GM21447 (cell line): ENCODE measurements around the gene FABP6.

Experiments
- ATAC-seq: cut with Tn5 transposase; IDR thresholded peaks from one replicate; pipeline ENCODE4 v1.9.1; 2021; ENCODE audit not compliant: unreplicated experiment

FABP6 gene

DNA sequence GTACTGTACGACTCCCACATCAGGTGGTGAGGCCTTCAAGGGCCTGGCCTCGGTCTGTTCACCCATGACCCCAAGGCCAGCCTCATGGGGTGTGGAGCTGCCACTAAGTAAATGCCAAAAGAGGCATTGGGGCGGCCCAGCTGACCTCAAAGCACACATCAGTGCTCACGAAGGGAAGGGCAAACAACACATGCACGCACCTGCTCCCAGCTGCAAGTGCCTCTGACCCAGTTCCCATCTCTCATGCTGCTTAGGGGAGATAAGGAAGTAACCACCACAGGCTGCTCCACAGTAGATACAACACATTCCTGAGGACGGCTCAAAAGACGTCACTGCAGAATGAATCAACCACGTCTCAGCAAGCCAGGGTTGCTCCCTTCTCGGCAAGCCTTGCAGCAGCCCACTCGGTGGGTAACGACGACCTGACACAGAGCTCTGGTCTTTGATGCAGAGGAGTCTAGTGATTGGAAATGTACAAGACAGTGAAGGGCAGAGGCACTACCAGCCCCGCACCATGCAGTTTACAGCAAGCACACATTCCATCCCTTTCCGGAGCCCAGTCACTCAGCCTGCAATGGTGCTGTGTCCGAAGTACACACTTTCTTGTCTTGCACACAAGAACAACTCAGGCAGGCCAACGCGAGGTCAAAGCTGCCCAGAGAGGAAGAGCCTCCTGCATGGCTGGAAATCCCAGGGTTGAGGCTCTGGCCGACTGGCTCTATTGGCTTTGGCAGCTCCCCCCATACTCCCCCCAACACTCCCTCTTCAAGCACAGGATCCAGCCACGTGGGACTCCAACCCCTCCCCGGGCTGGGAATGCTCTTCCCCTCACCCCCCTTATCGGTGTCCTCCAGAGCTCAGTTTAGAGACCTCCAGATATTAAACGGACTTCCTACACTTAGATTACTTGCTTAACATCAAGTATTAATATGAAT lies 31.8 kb downstream of the FABP6 start:
- peak; percentile 50 for ATAC-seq

DNA sequence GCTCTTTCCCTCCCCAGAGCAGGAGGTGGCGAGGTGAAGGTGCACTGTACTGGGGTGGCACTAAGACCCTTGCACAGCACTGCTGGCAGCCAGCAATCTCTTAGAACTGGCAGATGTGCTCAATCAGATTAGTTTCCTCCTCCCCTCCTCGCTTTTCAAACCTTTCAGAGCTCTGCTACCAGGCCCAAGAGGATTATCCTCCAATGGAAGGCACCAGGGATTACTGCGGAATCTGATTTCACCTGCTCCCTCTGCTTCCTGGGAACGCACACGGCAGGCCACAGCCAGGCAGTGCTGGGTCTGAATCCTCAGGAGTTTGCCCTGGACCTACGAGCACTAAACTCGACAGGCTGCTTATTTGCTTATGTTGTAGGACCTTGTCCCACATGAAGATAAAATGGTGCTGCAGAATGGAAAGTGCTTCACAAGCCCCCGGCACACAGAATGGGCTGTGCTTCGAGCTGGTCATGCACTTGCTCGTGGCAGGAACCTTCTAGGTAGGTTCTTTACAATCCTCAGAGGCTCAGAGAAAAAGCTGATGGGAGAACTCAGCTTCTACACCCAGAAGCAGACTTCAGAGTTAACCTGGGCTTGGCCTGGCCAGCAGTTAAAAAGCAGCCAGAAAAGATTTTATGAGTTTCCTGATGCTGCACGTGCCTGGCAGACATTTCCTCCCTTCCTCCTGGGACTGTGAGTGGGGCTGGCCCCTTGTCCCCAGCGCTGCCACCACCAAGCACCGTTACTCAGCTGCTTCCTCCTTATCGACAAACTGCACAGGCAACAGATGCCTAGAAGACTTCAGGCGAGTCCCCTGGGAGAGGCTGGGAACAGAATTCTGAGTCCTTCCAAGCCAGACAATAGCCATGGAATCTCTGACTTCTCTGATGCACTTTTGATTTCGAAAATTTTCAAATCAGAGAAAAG lies 33.1 kb downstream of the FABP6 start:
- ATAC-seq: no peak

DNA sequence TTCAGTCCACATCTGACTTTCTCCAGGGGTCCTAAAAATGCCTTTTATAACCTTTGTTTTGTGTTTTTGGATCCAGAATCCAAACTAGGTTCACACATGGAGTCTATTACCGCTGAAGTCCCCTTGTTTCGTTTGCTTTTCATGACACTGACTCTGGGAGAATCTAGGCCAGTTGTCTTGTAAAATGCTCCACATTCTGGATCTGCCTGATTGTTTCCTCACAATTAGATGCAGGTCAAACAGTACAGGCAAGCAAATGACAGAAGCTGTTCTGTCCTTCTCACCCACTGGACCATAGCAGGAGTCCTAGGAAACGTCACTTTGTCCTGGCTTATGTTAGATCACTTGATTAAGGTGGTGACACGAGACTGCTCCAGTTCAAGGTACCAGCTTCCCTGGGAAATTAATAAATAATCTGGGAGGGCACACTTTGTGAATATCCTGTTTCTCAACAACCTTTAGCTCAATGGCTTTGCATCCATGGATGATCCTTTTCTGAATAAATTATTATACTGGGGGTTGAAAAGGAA lies 34.1 kb downstream of the FABP6 start:
- no peak for ATAC-seq

DNA sequence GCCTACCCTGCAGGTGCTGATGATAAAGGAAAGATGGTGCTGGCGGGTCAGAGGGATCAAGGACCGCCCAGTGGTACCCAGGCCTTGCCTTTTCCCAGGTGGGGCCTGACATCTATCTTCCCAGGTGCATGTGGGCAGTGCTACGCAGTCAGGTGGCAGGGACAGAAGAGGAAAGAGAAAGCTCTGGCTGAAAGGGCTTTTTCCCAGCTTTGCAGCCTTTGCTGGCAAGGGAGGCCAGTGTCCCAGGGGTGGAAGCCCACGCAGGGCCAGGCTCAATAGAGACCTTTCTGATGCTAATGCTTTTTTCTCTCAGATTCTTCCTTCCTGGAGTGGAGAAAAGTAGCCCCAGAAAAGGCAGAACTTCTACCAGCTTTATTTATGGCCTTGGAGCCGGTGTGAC lies 36.7 kb downstream of the FABP6 start:
- no peak for ATAC-seq

DNA sequence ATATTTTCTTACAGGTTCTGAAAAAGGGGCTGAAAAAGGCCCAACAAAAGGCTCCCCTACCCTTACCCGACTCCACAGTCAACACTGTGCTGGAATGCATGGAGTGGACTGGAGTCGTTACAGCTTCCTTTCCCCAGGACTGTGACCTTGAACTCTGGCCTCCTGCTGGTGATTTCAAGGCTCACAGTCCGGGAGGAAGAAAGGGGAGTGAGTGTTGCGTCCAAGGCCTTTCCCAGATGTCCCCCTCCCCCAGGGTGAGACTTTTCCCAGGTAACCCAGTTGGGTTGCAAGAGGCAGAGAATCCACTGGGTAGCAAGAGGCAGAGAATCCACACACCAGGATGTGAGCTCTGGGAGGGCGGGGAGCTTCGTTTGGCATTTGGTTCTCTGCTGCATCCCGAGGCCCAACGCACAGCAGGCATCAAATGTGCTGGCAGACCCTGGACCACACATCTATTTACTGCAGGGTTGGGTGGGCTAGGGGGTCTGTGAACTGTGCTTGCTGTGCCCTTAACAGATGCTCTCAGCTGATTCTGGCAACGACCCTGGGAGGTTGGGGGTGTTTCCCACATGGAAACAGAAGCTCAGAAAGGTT lies 37.5 kb downstream of the FABP6 start:
- no peak for ATAC-seq

DNA sequence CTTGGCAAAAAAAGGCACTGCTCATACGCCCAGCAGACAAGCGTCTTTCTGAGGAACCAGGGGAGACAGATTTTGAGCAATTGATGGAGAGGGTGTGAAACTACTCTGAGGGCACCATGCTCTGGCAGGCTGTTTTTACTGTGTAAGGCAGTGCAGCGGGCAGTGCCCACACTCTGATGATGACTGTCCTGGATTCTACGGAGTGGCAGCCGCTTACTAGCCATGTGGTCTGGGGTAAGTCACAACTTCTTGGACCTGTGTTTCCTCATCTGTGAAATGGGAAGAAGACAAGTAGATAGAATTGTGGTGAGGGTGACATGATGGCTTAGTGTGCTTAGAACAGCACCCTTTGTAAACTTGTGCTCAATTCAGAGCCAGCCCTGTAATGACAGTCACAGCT lies 38.8 kb downstream of the FABP6 start:
- no peak for ATAC-seq

DNA sequence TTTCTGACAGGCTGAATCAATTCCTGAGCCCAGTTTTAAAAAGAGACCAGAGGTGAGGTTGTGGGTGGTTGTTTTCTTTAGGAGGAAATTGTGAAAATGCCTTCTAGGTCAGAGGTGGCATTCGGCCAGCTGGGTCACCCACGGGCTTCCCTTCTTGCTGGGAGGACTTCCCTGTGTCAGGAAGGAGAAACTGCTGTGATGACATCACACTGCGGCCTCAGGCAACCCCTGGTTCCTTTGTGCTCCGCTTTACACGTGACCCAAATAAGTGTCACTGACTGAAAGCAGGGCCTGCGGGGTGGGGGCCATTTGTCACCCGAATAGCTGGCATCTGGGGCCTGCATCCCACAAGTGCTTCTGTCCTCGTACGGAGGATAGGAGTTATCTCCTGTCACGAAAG lies 39.7 kb downstream of the FABP6 start:
- no peak for ATAC-seq

DNA sequence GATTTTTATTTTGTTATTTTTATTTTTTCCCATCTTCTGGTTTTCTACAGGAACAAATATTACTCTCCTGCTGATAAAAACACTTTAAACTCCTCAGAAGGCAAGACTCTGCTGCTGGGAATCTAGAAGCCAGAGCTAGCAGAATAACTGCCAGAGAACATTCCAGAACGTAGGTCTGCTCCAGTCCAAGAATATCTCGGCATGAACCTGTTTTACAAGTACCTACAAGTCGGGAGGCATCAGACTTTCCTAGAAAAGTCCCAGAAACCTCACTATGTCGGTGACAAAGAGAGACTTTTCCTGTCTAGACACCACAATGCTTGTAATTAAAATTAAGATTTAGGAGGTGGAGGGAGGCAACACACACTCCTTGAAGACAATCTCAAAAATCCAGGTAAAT lies 41.4 kb downstream of the FABP6 start:
- no peak for ATAC-seq

DNA sequence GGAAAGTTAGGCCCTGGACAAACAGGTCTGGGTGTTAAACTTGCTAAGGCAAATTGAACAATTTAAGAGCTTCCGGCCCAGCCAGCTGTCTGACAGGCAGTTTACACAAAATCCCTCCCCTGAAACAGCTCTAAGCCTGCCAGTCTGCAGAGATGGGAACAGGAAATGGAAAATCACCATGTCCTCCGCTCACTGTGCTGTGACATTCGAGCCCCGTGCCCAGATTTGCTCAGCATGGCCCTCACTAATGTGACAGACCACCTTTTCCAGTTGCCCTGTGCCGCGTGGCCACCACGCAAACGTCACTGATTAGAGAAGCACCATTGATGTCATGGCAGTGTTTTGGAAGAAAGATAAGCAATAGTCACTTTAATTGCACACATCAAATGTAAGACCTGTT lies 42.1 kb downstream of the FABP6 start:
- ATAC-seq: peak; percentile 63

DNA sequence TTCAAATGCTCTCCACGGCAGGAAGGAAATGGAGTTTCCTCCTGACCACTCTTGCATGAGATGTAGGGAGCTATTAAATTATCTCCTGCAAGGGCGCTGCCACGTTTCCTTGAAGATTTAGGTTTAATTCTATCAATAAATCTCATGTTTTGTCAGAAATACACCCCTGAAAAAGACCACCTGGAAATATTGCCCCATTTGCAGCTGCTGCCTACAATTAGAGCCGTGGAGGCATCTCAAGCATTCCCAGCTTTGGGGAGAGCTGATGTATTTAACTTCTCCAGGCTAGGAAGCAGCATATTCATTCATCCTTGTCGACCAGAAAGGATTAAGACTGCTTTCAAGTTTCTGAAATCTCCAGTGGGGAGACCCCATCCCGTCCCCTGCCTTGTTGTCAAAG lies 42.5 kb downstream of the FABP6 start:
- peak; percentile 11 for ATAC-seq

DNA sequence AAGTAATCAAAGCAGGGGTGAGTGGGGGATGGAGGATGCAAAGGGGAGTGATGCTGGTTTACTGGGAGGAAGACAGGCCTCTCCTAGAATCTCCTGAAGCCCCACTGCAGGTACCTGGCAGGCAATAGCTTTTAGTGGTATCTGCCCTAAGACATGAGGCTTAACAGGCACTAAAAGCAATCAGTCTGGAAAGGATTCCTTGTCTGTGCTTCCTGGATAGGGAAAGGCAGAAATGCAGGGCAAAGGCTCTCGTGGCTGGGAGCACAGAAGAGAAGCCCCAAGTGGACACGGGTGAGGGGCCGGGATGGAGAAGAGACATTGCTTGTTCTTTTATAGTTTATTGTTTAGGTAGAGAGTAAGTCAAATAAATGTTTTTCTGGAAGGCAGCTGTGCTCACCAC lies 43.0 kb downstream of the FABP6 start:
- ATAC-seq: no peak

DNA sequence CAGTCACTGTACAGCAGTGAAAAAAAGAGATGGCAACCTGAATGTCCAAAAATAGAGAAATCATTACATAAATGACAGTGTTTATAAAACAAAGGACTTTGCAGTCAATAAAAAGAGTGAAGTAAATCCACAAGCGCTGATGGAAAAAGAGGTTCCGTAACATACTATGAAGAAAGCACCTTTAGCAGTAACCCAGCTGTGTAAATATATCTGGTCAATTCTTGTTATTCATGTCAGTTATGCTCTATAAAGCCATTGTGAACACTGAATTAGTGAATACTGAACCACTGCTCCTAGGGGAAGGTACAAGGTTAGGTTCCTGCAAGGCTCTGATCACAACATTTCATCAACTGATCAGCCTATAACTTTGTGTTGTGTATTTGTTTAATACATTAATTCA lies 43.6 kb downstream of the FABP6 start:
- no peak for ATAC-seq

DNA sequence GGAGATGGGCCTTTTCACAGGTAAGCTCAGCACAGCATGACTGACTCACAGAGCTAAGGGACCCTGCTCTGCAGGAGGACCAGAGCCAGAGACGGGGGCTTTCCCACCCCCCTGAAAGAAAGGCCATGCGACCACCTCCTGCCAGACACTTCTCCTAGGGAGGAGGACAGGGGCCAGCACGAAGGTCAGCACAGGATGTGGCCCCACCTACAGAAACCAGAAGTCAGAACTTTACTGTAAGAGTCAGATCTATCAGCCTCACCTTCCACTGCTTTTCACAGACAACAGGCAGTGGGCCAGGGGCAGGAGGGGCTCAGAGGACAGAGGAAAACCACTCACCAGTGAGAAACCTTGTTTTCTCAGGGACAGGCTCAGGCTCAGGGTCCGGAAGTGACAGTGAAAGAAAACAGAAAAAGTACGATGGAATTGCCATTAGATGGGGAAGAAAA lies 45.2 kb downstream of the FABP6 start:
- no peak for ATAC-seq

DNA sequence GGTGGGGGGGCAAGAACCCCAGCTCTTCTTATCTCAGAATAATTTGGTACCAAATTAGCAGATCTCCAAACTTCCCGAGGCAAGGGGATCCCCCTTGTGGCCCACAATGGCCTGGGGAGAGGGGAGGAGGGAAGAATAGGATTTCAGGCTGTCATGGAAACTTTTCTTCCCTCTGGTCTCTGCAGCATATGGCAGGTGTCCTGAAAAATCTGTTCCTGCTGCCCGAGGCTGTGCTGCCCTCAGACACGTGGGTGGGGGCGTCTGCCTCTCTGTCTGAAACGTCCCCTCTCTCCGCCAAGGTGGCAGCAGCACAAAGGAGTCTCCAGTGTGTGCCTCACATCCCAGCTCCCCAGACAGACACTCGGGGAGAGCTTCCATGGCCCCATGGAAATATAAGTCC lies 49.0 kb downstream of the FABP6 start:
- no peak for ATAC-seq

DNA sequence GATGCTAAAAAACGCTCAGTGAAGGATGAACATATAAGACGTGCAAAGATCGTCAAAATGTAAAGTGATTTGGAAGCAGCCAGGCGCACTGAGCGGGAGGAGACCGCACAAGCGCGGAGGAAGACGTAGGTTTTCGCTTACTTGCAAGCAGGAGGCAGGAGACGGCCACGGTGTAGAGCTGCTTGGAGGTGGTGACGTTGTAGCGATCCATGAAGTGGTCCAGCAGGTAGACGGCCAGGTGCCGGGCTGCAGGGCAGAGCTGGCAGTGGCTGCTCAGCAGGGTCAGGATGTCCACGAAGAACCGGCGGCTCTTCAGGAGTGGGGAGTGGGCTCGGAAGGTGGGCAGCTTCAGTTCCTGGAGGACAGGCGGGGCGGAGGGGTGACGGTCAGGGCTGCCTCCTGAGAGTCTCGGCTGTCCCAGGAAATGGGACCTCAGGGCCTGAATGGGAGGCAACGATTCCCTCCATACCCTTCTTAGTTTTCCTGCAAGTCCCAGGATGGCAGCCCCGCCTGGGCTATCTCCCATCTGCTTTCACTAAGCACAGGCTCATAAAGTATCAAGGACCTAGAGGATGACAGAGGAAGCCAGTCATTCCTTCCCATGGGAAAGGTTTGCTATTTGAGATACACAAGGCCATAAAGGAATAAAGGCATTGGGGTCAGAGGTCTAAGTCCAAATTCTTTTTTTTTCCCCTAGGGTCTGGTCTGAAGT lies 51.2 kb downstream of the FABP6 start:
- no peak for ATAC-seq

DNA sequence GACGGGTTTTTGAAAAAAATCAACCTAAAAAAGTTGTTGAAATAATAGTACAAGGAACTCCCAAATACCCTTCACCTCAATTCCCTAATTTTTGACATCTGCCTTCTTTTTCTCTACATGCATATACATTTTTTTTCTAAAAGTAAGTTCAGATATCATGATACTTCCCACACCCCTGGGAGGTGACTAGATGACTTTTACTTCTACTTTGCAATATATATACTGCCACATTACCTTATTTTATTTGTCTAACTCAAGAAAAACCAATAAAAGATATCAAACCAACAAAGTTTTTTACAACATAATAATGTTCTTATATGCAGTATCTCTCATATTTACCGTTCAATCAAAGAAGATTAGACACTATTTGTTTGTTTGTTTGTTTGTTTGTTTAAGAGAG lies 52.0 kb downstream of the FABP6 start:
- no peak for ATAC-seq

DNA sequence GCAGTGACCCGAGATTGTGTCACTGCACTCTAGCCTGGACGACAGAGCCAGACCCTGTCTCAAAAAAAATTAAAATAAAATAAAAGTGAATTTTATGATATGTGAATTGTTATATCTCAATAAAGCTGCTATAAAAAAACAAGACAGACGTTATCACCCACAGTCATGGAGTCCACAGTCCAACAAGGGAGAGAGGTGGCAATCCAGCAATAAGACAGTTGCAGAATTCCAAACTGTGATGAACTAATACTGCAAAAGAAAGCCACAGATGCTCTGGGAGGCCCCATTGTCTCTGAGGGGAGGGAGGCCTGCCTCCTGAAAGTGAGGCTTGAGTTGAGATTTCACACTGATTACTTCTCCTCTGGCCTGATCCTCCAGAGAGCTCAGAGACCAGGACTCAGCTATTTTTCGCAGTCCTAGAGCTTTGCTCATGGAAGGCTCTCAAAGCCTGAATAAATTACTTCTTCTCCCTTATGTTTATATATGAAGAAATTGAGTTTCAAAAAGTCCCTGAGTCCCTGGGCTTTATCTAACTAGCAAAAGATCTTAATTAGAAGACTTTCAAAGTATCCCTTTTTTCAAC lies 55.1 kb downstream of the FABP6 start:
- ATAC-seq: no peak

DNA sequence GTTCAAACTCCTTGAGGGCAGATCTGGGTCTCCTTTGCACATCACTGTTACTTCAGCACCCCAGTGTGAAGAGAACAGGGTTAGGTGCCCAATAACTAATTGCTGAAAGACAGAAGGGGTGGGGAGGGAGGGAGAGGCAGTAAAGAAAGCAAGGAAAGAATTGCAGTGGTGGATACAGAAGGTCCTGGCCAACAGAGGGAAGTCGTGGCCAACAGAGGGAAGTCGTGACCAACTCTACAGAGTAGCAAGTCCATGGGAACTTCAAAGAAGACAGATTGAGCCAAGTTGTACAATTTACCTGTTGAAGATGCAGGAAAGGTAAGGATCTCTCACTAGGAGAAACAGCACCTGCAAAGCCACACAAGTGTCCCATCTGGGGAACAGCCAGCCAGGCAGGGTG lies 56.0 kb downstream of the FABP6 start:
- no peak for ATAC-seq

DNA sequence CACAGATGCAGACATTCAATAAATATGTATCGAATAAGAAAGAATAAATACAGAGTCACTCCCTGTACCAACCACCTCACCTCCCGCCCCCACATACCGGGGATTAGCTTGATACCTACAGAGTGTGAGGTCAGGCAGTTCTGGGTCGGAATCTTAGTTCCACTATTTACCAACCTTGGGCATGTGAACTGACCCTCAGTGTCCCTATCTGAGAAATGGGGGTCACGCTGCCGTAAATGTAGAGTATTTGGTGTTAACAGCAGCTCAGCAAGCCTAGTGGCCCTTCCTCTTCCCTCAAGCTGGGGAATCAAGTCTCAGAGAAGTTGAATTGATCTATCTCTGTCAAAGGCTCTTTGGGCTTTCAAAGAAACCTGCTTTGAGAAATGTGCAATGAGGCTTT lies 57.6 kb downstream of the FABP6 start:
- no peak for ATAC-seq

DNA sequence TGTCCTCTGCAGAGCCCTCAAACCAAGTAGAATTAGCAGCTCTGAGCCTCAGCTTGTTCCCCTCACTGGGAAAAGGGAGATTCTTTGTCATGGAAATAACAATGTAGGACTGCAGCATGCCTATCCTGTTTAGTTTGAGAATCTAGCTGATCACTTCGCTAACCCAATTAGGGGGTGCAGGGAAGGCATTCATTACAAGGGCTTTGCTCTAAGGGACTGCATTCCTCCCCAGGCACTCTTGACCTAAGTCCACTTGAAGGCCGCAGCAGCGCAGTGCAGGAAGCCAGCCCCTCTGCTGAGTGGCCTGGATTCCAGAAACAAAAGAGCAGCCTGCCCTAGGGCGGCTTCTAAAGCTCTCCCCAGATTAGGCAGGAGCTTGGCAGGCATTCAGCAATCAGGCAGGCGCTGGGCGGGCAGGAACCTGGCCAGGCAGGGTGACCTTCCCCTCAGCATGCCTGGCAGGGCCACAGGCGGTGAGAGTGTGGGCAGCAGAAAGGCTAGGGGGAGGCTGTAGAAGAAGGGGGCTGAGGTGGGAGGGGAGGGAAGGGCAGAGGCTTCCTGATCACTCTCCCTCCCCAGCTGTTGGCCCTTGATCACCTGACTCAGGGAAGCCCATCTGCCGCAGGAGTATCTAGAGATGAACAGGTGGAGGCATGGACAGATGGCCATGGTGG lies 58.2 kb downstream of the FABP6 start:
- no peak for ATAC-seq
